MM.1S (cell line): Measurements from ENCODE around the gene RIPOR1.

Experiments used
- CTCF ChIP-seq: fragments of 300-600 bp; sonication (generic); IDR thresholded peaks from 2 replicates; pipeline ENCODE4 v1.5.1; 2016; ENCODE audit warnings: antibody characterized with exemption, low read length, mixed read lengths
- EZH2 ChIP-seq: fragments of 300-600 bp; sonication (generic); optimal IDR thresholded peaks from 2 replicates; pipeline ENCODE3; 2017; ENCODE audit warnings: low read depth, mild to moderate bottlenecking, antibody characterized with exemption, low read length, mixed read lengths
- EZH2phosphoT487 ChIP-seq: fragments of 300-600 bp; sonication (generic); IDR thresholded peaks from 2 replicates; pipeline ENCODE4 v1.6.1; 2018; ENCODE audit warnings: antibody characterized with exemption, low read length

DNA sequence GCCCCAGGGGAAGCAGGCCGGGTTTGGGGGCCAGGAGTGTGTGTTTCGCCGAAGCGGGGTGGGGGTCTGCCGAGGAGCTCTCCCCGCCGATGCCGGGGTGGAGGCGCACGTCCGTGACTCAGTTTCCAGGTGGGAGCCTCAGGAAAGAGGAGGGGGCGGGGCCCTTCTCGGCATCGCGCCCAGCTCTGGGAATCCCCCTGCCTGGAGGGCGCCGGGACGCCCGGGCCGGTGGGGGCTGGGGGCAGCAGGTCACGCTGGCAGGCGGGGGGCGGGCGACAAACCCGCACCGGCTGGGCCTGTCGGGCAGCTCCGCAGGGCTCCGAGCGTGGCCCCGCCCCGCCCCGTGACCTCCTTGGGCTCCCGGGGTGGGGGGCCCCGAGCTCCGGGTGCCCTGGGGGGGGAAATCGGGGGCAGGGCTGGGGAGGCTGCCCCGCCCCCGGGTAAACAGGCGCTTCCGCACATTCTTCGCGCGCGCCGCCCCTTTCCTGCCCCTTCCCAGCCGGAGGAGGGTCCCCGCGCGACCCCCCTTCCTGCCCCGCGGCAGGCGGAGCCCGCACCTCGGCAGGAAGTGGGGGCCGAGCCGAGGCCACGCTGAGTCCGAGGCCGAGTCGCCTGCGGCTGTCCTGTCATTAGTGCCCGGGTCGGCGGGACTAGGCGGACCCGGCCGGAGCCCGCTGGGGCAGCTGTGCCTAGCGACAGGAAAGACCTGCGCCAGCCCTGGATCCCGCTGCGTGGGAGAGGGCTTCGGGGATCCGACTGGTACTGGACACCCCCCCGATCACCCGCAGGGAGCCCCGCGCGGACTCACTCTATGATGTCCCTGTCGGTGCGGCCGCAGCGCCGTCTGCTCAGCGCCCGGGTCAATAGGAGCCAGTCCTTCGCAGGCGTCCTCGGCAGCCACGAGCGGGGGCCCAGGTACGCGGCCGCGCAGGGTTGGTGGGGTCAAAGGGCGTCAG lies 9.3 kb downstream of the RIPOR1 start:
- TF ChIP-seq EZH2 (no peak), CTCF (no peak), EZH2phosphoT487 (no peak)
